Left colon (tissue), 2 donors: ENCODE measurements around the gene AANAT. TPM values are rescaled to one million over a fixed set of nuclear protein-coding genes. Genes with fewer than 3 reads are reported as not detected.

Source experiments
- ATAC-seq: fragments of 200-7000 bp; cut with Tn5 transposase; one replicate; pipeline ENCODE4 v1.9.1; 2020; ENCODE audit warnings: mild to moderate bottlenecking, moderate library complexity
- DNase-seq, 2 donors: peaks; one replicate each; pipeline ENCODE4 v3.0.0-alpha.2; 2020
- intact Hi-C, 2 donors: fragments of 100-400 bp; cut with DNase I in 1 of 2; cut with micrococcal nuclease in 1 of 2; formaldehyde crosslinking; loops; one replicate each; pipeline versions ENCODE4 v1.11.2 to v1.14.0; 2022; cut with DNase I, micrococcal nuclease
- total RNA-seq, 2 donors: library from RNA; stranded (reverse); fragmentation: NEBNext Ultra II Directional; extraction: Animal tissue kit (Norgen Biotek cat#: 25700); gene quantifications; one replicate each; pipeline ENCODE4 v1.2.1, GENCODE V29; 2021
- donor health status: DM: no; HTN: no; CAD: no.
- donor health status: DM: yes; HTN: yes; CAD: no.

Gene AANAT
- total RNA-seq, 2 donors from 2014 or later: not detected

- ATAC-seq: no peak
- no peak for DNase-seq
- intact Hi-C loops: no loop called here
Observed at GRCh38 chr17:76440751-76441362, 26.5 kb upstream of the AANAT start.

- no peak for ATAC-seq
- intact Hi-C loops: no loop called here
- no peak for DNase-seq
Observed at GRCh38 chr17:76441686-76442340, 25.6 kb upstream of the AANAT start.

- peak; percentile 44 for ATAC-seq
- intact Hi-C loops: no loop called here
- DNase-seq: no peak
Observed at GRCh38 chr17:76442341-76443338, 24.8 kb upstream of the AANAT start.

GRCh38 chr17:76444518-76445311 lies 22.7 kb upstream of the AANAT start:
- ATAC-seq (no peak), DNase-seq (no peak)
- intact Hi-C loops: no loop called here

- no peak for DNase-seq
- no peak for ATAC-seq
- intact Hi-C loops: no loop called here
Observed at GRCh38 chr17:76445697-76446448, 21.5 kb upstream of the AANAT start.

- ATAC-seq: peak; percentile 61
- no peak for DNase-seq
- intact Hi-C loops: no loop called here
Observed at GRCh38 chr17:76446449-76447231, 20.8 kb upstream of the AANAT start.

- no peak for ATAC-seq
- intact Hi-C loops: no loop called here
- DNase-seq: no peak
Observed at GRCh38 chr17:76447931-76448652, 19.3 kb upstream of the AANAT start.

- intact Hi-C loops: no loop called here
- no peak for DNase-seq
Observed at GRCh38 chr17:76449126-76449525, 18.3 kb upstream of the AANAT start.

GRCh38 chr17:76451506-76451905 lies 15.9 kb upstream of the AANAT start:
- intact Hi-C loops: no loop called here
- DNase-seq (no peak), ATAC-seq (no peak)

More at GRCh38 chr17:76449126-76449525, 18.3 kb upstream of the AANAT start:
- ATAC-seq: no peak

GRCh38 chr17:76452127-76452659 lies 15.2 kb upstream of the AANAT start:
- DNase-seq (no peak), ATAC-seq (peak; percentile 60)
- intact Hi-C loops: no loop called here

GRCh38 chr17:76452660-76453430 lies 14.6 kb upstream of the AANAT start, which contains the start of gene UBE2O:
TSS of gene UBE2O (minus strand) at chr17:76453152. CDS start at chr17:76453141, 11 bp downstream.
- DNase-seq (peak; percentile 78 to 92), ATAC-seq (peak; percentile 98)
- intact Hi-C loops: no loop called here

- no peak for ATAC-seq
- DNase-seq: no peak
- intact Hi-C loops: no loop called here
Observed at GRCh38 chr17:76453431-76453743, 14.0 kb upstream of the AANAT start.

- ATAC-seq: peak; percentile 87
- intact Hi-C loops: no loop called here
- DNase-seq: peak in 1 of 2 donors; percentile 72
Observed at GRCh38 chr17:76458580-76459490, 8.6 kb upstream of the AANAT start.

GRCh38 chr17:76459674-76460073 lies 7.7 kb upstream of the AANAT start:
- intact Hi-C loops: no loop called here
- no peak for ATAC-seq

More at GRCh38 chr17:76459674-76460073, 7.7 kb upstream of the AANAT start:
- no peak for DNase-seq
